Heart left ventricle (tissue), 13 donors: Measurements from ENCODE around the gene ZBED1.

Experiments used
- POLR2A ChIP-seq, 2 donors: fragments of 450-650 bp; IDR thresholded peaks; one replicate each; pipeline ENCODE4 v1.6.1; 2017; ENCODE audit warnings: antibody characterized with exemption in 2 of 2, mild to moderate bottlenecking in 2 of 2, moderate library complexity in 2 of 2
- TF ChIP-seq, protein P1 (sequence below), 12 donors: fragments of 200-600 bp; sonication (generic) in 4 of 12; IDR thresholded peaks; one replicate each; pipeline versions ENCODE4 v1.5.0 to v1.8.0; 2018 to 2022; ENCODE audit warnings: antibody characterized with exemption in 12 of 12, mild to moderate bottlenecking in 5 of 12
- donor health status: ischemic (EF 13 %, LVEDD 7.1; RV severe dilation, severe dysfunction).
- donor health status: DM: no; HTN: yes; CAD: no.
- donor health status: DM: no; HTN: no; CAD: no.
- donor health status: ischemic (EF 25% LVEDD 6.9; RV normal size, moderate dysfunction).
- donor health status: ischemic (EF 25% LVEDD 5.7; RV mildly dilated, moderate dysfunction).
- donor health status: ischemic (EF 35%, LVEDD 5.7; RV mildly dilated, moderate dysfunction).
- donor health status: nonischemic (EF 11% LVEDD 7.7; RV severe dilation, severe dysfunction).
- donor health status: DM: yes; HTN: yes; CAD: no.
- donor health status: PGD.
- donor health status: ischemic (EF 29% LVEDD 5.4; RV normal size, mild dysfunction).
- donor health status: nonischemic (EF 23%, LVEDD 6.1; RV moderate dilation, normal function).

DNA sequence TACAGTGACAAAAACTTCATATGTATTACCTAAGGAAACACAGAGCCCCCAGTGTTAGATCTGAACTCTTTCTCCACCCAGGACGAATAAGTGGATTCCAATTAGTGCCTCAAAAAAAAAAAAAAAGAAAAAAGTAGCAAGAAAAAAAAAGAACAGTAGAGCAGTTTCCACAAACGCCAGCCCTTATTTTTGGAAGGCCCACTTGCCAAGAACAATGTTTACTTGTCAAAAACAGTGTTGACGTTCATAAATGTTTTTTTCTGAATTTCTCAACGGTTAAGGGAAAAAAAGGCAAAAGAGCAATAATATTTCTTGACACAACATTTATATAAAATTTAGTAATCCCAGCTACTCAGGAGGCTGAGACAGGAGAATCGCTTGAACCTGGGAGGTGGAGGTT lies 38.7 kb downstream of the ZBED1 start:
- TF ChIP-seq, protein P1, sequence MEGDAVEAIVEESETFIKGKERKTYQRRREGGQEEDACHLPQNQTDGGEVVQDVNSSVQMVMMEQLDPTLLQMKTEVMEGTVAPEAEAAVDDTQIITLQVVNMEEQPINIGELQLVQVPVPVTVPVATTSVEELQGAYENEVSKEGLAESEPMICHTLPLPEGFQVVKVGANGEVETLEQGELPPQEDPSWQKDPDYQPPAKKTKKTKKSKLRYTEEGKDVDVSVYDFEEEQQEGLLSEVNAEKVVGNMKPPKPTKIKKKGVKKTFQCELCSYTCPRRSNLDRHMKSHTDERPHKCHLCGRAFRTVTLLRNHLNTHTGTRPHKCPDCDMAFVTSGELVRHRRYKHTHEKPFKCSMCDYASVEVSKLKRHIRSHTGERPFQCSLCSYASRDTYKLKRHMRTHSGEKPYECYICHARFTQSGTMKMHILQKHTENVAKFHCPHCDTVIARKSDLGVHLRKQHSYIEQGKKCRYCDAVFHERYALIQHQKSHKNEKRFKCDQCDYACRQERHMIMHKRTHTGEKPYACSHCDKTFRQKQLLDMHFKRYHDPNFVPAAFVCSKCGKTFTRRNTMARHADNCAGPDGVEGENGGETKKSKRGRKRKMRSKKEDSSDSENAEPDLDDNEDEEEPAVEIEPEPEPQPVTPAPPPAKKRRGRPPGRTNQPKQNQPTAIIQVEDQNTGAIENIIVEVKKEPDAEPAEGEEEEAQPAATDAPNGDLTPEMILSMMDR (IDR thresholded peaks at IDR 0.05) = no peak
- TF ChIP-seq POLR2A (IDR thresholded peaks at IDR 0.05) = no peak
